ENCODE results near the gene PLCG2. TPM values are rescaled to one million over a fixed set of nuclear protein-coding genes. Genes with fewer than 3 reads are reported as not detected.

PLCG2 gene
- total RNA-seq, 1 donor from 2014 or later = 1.7 TPM

GRCh38 chr16:81767987-81768592, 11.0 kb upstream of the PLCG2 start:
- no peak for TF ChIP-seq CTCF (conservative IDR thresholded peaks at IDR 0.05)
- no peaks in the 10 kb centered on the region for H3K9me3 Mint-ChIP-seq
- no peak overlapping the region for H3K4me3 Mint-ChIP-seq
- H3K4me1 Mint-ChIP-seq = peaks cover 6% of the 10 kb centered on the region
- H3K36me3 Mint-ChIP-seq (ENCODE audit: low read depth) = no peaks in the 10 kb centered on the region
- no peak for DNase-seq (ENCODE audit: low read depth, low spot score)
- peaks cover 6% of the 10 kb centered on the region for H3K27me3 Mint-ChIP-seq (ENCODE audit: low read depth)
- H3K27ac Mint-ChIP-seq (ENCODE audit: unreplicated experiment) = no peak overlapping the region

GRCh38 chr16:81770008-81770407, 9.1 kb upstream of the PLCG2 start:
- Mint-ChIP-seq H3K4me1 (peaks cover 6% of the 10 kb centered on the region), H3K36me3 (ENCODE audit: low read depth) (no peaks in the 10 kb centered on the region), H3K27me3 (ENCODE audit: low read depth) (peaks cover 6% of the 10 kb centered on the region), H3K4me3 (no peak overlapping the region), H3K9me3 (no peaks in the 10 kb centered on the region), H3K27ac (ENCODE audit: unreplicated experiment) (no peak overlapping the region)
- no peak for DNase-seq (ENCODE audit: low read depth, low spot score)
- TF ChIP-seq CTCF (conservative IDR thresholded peaks at IDR 0.05) = no peak

- Mint-ChIP-seq H3K27ac (ENCODE audit: unreplicated experiment) (no peak overlapping the region), H3K9me3 (no peaks in the 10 kb centered on the region), H3K4me1 (peaks cover 3% of the 10 kb centered on the region), H3K27me3 (ENCODE audit: low read depth) (peaks cover 29% of the 10 kb centered on the region), H3K36me3 (ENCODE audit: low read depth) (no peaks in the 10 kb centered on the region), H3K4me3 (no peak overlapping the region)
- TF ChIP-seq CTCF (conservative IDR thresholded peaks at IDR 0.05) = no peak
- DNase-seq (ENCODE audit: low read depth, low spot score) = no peak
These were observed 4.7 kb upstream of the PLCG2 start for GRCh38 chr16:81774348-81774747.

GRCh38 chr16:81775570-81775969, 3.5 kb upstream of the PLCG2 start:
- Mint-ChIP-seq H3K9me3 (no peaks in the 10 kb centered on the region), H3K27me3 (ENCODE audit: low read depth) (peaks cover 40% of the 10 kb centered on the region), H3K4me1 (peaks cover 12% of the 10 kb centered on the region), H3K27ac (ENCODE audit: unreplicated experiment) (no peak overlapping the region), H3K4me3 (no peak overlapping the region), H3K36me3 (ENCODE audit: low read depth) (no peaks in the 10 kb centered on the region)
- DNase-seq (ENCODE audit: low read depth, low spot score) = no peak
- TF ChIP-seq CTCF (conservative IDR thresholded peaks at IDR 0.05) = no peak

- H3K4me3 Mint-ChIP-seq = peak overlapping the region; percentile 84
- no peak overlapping the region for H3K27ac Mint-ChIP-seq (ENCODE audit: unreplicated experiment)
- H3K4me1 Mint-ChIP-seq = peaks cover 12% of the 10 kb centered on the region
- H3K27me3 Mint-ChIP-seq (ENCODE audit: low read depth) = peaks cover 62% of the 10 kb centered on the region
- no peak for DNase-seq (ENCODE audit: low read depth, low spot score)
- H3K36me3 Mint-ChIP-seq (ENCODE audit: low read depth) = no peaks in the 10 kb centered on the region
- no peaks in the 10 kb centered on the region for H3K9me3 Mint-ChIP-seq
- TF ChIP-seq CTCF (conservative IDR thresholded peaks at IDR 0.05) = no peak
These were observed 860 bp upstream of the PLCG2 start for GRCh38 chr16:81778231-81778630.

All from neural crest cell (in vitro differentiated cells).